Regular cardiac myocyte (primary cell): ENCODE data around the gene SLC35B1. TPM values are rescaled to one million over a fixed set of nuclear protein-coding genes. Genes with fewer than 3 reads are reported as not detected.

Experiments
- total RNA-seq: library from RNA; depleted of rRNA; stranded (reverse); fragments of >200 nt; gene quantifications from 2 replicates; pipeline ENCODE4 v1.2.3, GENCODE V29; 2014

Gene SLC35B1
- total RNA-seq = 42.0 and 72.5 TPM in 2 replicates

GRCh38 chr17:49707608-49708514, at the start of gene SLC35B1:
SLC35B1 (minus strand) TSS chr17:49707964; CDS start chr17:49707833, 131 bp downstream.

GRCh38 chr17:49677933-49678847, 29.6 kb downstream of the SLC35B1 start, which contains the start of gene SPOP:
SPOP (minus strand) TSS chr17:49678097; CDS start chr17:49622810, 55,287 bp downstream.

Other genes with a start within 250 kb of the SLC35B1 start
- 0.19 and 0.28 TPM in 2 replicates for gene NGFR, start 212.7 kb downstream of the SLC35B1 start, total RNA-seq
- 0.38 and 2.0 TPM in 2 replicates for gene NXPH3, start 132.1 kb downstream of the SLC35B1 start, total RNA-seq
- 68.8 and 83.8 TPM in 2 replicates for gene SPOP, start 29.9 kb downstream of the SLC35B1 start, total RNA-seq
- gene FAM117A, start 56.2 kb upstream of the SLC35B1 start, total RNA-seq = 0.96 and 3.4 TPM in 2 replicates
- 28.6 and 29.3 TPM in 2 replicates for gene KAT7, start 80.7 kb upstream of the SLC35B1 start, total RNA-seq
- not detected in 2 replicates for gene TAC4, start 140.1 kb upstream of the SLC35B1 start, total RNA-seq